Stimulated activated CD4-positive, alpha-beta T cell treated with anti-CD3 and anti-CD28 coated beads, Interleukin-15, amount 100 ng/mL, for 24 hours (primary cell): Measurements from ENCODE around the gene HTT.

ENCODE experiments used
- DNase-seq: peaks from one replicate; pipeline ENCODE4 v3.0.0-alpha.2; 2020

Gene HTT

DNA sequence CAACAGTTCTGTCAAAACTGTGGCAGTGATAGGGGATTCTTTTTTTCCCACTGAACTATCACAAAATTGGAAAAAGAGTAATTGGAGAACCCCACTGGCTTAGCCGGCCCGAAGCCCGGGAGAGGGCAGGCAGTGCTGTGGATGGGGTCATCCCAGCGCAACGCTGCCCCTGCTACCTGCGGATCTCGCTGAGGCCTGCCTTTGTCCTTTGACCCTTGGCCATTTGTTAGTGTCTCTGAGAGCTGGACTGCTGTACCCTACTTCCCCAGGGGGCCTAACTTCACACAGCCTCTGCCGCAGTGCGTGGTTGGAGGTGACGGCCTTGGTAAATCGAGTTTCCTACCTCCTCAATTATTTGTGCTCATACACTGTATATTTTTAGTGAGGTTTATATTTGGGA, 131.5 kb downstream of the HTT start:
- DNase-seq = no peak

DNA sequence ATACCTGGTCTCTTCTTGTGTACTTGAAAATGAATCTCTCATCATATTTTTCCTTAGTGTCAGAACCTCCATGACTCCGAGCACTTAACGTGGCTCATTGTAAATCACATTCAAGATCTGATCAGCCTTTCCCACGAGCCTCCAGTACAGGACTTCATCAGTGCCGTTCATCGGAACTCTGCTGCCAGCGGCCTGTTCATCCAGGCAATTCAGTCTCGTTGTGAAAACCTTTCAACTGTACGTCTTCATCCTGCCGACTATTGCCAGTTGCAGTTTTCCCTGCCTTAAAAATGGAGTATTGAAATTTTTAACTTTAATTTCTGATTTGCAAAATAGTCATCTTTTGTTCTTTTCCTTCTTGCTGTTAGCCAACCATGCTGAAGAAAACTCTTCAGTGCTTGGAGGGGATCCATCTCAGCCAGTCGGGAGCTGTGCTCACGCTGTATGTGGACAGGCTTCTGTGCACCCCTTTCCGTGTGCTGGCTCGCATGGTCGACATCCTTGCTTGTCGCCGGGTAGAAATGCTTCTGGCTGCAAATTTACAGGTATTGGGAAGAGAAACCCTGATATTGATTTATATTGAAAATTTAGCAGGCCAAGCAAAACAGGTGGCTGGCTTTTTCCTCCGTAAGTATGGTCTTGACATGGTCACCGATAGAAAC, 132.1 kb downstream of the HTT start:
- no peak for DNase-seq

DNA sequence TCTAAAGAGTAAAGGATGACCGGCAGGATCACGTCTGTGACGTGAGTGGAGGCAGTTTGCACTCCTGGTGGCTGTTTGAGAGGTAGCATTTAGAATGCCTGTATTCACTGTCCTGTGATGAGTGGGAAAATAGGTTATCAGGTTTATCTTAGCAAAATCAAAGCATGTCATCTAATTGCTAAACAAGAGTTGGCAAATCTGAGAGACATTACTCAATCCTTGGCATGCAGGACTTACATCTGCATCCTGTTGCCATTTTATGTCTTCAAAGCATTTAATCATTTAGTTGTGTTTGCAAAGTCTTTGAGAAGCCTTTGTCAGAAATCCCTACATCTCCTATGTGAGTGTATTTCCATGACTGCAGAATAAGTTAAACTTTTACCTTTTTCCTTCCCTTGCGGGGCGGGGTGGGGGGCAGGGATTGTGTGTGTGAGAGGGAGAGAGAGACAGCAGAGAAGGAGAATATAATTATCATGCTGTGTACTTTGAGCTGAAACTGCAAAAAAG, 133.1 kb downstream of the HTT start:
- DNase-seq = no peak

DNA sequence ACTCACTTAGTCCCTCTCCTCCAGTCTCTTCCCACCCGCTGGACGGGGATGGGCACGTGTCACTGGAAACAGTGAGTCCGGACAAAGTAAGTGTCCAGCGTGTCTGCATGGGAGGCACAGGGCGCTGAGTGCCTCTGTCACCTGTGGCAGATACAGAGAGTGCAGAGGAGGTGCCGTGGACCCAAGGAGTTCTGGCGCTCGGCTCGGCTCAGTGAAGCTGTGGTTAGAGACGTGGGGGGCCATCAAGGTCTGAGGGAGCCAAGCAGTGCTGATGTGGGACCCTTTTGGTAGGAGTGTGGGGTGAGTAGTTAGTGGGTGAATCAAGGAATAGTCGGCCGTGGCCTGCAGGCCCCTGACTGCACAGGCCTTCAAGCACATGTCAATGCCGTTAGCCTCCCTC, 134.3 kb downstream of the HTT start:
- DNase-seq = no peak

DNA sequence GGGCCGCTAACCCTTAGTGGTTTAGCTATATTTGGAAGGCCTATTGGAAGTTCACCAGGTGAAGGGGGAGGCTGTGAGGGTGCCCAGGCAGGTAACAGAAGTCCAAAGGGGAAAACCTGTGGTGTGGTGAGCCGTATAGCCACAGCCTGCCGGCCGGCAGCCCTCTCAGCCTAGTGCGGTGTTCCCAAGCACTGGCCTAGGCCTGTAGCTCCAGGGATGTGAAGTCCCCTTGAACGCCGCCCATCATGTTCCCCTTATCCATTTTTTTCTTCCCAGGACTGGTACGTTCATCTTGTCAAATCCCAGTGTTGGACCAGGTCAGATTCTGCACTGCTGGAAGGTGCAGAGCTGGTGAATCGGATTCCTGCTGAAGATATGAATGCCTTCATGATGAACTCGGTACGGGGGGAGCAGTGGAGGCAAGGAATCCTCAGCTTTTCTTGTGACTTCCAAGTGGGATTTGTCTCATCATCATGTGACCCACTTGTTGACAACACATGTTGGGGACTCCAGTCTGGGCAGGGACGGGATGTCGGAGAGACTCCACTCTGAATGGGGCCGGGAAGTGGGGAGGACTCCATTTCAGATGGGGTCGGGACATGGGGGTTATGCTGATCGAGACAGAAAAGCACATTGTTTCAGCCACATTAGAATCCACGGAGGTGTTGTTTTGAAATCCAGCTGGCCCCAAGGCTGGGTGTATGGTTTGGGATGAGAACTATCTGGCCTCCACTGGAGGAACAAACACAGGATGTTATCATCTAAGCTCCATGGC, 135.3 kb downstream of the HTT start:
- DNase-seq = no peak

DNA sequence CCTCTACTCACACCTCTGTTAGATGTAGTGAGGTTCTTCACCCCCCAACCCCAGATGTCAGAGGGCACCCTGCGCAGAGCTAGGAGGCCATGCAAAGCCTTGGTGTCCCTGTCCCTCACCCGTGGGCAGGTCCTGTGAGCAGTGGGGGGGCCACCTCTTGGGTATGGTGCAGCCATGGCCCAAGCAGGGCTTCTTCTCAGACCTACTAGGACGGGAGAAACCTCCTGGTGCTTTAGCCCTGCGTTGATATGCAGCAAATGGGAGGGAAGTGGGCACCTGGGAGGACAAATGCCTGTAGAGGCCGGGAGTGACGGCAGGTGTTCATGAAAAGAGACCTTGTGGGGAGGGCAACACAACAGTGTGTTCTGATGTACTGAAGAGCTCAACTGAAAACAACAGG, 136.0 kb downstream of the HTT start:
- no peak for DNase-seq

DNA sequence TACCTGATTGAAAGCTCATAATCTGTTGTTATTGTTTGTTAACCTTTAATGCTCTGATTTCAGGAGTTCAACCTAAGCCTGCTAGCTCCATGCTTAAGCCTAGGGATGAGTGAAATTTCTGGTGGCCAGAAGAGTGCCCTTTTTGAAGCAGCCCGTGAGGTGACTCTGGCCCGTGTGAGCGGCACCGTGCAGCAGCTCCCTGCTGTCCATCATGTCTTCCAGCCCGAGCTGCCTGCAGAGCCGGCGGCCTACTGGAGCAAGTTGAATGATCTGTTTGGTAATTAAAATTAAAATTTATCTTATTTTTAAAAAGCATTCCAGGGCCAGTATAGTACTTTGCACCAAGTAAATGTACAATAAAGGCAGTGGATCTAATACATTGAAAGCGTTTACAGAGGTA, 137.4 kb downstream of the HTT start:
- no peak for DNase-seq

DNA sequence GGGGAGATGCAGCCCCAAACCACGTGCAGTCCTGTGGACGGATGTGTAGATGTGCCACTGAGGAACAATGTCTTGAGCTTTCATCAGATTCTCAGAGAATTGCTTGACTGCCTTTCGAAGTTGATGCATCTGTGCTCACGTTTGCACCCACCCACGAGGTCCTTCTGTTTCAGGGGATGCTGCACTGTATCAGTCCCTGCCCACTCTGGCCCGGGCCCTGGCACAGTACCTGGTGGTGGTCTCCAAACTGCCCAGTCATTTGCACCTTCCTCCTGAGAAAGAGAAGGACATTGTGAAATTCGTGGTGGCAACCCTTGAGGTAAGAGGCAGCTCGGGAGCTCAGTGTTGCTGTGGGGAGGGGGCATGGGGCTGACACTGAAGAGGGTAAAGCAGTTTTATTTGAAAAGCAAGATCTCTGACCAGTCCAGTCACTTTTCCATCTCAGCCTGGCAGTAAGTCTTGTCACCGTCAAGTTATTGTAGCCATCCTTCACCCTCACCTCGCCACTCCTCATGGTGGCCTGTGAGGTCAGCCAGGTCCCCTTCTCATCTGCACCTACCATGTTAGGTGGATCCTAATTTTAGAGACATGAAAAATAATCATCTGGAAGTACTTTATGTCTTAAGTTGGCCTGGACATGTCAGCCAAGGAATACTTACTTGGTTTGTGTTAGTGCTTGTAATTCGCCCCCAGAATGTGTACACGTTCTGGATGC, 138.1 kb downstream of the HTT start:
- no peak for DNase-seq

DNA sequence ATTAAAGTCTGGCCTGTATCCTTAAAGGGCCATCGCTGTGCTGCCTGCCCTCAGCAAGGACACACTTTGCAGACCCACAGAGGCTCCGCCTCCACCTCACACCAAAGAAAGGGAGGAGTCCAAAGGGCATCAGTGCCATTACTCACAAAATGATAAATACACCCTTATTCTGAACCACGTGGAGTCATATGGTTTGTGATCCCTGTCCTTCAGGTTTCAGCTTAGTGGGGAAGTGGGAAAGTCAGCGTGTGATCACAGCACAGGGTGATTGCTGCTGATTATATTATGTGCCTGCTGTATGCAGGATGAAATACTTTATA, 138.6 kb downstream of the HTT start:
- DNase-seq = no peak

DNA sequence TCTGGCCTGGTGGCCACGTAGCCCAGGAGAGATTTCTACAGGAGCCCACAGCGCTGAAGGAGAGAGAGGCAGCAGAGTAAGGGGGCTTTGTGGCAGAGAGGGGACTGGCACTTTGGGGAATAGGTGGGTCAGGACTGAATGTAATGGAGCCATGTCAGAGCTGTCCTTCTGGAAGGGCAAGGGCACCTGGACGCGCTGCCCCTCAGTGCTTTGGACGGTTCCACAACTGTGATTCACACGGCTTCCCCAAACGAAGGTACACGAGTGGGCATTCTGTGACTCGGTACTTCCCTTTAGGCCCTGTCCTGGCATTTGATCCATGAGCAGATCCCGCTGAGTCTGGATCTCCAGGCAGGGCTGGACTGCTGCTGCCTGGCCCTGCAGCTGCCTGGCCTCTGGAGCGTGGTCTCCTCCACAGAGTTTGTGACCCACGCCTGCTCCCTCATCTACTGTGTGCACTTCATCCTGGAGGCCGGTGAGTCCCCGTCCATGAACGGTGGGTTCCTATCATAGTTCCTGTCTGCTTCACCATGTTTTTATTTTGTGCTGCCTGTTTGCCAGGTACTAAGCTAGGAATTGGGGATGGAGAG, 139.3 kb downstream of the HTT start:
- DNase-seq = no peak

DNA sequence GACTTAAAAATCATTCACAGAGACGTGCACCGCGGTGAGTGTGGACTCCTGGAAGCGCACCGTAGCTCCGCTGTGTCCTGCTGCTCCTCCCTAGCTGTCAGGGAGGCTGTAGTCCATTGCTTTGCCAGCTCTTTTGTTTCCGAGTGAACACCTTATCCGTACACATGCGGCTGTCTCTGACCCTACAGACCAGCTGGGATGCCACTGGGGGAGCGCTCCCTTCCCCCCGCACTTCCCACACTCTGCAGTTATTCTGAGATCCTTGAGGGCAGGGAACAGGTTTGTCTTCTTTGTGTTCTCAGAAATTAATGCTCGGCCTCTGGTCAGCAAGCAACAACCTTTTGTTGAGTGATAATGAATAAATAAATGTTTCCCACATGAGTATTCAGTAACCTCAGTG, 140.8 kb downstream of the HTT start:
- DNase-seq = no peak

DNA sequence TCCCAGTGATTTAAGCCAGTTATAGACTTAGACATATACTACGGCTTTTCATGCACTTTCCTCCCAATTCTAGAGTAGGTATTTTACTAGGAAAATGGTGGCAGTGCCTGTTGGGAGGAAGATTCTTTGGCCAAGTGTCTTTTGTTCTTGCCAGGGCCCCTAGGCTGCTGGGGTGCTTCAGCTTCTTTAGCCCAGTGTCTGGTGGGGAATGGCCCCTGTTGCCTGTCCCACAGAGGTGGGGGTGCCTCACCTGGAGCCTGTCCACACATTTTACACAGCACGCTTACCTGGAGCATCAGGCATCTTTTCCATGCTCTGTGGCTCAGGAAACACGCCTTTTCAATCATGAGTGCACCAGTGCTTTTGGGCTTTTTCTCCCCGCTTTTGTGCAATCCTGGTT, 141.3 kb downstream of the HTT start:
- no peak for DNase-seq

DNA sequence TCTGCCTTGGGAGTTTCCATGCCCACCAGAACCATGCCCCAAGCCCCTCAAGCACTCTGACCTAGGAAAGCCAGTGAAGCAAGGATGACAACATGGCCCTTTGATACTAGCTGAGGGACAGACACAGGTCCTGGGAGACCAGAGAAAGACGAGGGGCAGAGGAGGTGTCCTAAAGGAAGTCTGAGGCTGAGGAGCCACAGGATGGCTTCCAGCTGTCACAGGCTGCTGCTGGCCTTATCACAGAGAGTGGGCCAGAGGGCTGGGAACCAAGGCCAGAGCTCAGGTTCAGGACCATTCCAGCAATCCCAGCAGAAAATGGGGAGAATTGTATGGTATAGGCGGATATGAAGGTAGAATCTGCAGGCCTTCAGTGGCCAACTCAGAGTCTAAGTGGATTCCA, 142.8 kb downstream of the HTT start:
- no peak for DNase-seq

DNA sequence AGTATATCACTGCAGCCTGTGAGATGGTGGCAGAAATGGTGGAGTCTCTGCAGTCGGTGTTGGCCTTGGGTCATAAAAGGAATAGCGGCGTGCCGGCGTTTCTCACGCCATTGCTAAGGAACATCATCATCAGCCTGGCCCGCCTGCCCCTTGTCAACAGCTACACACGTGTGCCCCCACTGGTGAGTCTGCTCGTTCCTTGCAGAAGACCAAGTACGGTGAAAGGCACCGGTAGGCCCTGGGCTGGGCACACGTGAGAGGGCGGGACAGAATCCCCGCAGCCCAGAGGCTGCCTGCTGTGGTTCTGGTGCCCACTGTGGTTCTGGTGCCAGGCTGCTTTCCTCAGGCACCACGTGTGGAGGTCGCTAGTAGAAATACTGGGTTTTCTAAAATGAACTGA, 143.3 kb downstream of the HTT start:
- DNase-seq = no peak

DNA sequence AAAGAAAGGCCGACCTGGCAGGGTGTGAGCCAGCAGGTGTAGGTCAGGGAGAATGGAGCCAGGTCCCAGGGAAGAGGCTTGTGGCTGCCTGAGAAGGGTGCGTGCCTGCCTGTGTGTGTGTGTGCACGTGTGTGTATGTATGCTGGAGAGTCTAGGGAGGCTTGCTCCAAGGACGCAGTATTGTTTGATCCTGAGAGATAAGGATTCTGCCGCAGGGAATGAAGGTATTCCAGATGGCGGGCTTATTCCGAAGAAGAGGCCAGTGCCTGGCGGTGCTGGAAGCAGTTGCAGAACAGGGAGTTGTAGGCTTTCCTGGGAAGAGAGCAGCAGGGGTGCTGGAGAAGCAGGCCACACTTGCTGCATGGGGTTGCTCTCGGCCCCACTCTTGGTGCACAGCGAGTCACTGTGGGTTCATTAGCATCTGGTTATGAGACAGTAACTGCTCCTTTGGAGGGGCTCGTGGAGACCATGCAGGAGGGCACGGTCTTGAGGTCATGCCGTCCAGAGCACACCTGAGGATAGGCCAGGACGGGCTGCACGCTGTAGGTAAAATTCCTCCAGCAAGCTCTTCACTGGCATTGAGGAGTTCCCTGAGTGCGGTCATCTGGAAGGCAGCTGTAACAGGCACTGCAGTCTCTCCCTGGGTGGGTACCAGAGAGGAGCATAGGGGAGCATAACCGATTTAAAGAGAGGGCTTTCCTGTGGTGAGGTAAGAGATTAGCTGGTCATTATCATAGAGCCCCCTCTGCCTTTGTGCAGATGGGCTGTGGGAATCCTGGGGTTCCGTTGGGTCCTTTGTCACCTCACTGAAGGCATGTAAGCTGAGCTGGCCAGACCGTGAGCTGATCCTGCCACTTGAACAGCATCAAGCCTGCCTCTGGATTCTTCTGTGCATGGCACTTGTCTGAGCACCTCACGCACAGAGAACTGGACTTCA, 144.6 kb downstream of the HTT start:
- DNase-seq = no peak

DNA sequence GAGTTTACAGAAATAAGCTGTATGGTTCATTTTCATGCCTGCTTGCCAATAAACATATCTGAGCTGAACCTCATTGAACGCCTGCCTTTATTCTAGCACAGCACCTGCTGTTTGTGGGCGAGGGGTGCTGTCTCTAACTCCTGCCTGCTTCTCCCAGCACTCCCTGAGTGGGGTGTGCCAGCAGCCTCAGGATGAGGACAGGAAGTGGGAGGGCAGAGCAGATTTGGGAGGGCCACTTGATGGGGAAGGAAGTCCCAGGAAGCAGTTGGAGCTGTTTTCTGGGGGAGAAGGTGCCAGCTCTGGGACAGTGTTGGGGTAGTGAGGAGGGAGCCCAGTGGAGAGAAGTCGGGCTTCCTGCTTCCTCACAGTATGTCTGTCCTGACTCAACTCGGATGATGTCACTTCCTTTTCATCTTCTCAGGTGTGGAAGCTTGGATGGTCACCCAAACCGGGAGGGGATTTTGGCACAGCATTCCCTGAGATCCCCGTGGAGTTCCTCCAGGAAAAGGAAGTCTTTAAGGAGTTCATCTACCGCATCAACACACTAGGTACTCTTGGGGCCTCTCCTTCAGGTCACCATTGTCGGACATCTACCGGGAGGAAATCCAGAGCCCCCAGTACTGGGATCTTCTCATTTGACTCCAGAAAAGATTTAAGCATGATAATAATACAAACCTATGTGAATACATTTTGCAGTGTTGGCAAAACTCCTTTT, 145.4 kb downstream of the HTT start:
- DNase-seq = no peak

DNA sequence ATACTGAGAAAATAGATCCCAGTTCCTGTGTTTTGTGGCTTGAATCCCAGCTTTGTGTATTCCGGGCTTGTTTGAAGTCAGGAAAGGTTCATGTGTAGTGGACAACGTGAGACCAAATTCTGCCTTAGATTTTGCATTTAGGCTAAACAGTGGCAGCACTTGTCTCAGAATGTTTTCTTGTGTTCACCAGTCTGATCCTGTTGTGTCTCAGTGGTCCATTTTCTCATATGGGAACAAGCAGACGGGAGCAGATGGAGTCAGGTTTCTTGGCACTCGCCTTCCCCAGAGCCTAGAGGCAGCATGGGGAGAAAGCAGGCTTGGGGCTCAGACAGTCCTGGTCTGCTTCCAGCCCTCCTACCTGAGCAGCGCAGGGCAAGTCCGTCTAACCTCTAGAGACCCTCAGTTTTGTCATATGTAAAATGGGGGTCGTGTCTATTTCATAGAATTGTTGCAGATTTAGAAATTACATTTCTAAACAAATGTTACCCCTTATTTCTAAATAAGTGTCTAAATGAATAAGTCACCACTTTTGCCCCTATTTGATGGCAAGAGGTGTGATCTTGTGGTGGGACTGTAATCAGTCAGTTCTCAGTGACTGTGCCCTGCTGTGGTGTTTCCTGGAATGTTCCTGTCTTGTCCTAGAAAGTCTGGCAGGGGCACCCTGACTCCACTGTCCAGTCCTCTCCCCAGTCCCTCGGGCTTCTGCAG, 146.1 kb downstream of the HTT start:
- no peak for DNase-seq

DNA sequence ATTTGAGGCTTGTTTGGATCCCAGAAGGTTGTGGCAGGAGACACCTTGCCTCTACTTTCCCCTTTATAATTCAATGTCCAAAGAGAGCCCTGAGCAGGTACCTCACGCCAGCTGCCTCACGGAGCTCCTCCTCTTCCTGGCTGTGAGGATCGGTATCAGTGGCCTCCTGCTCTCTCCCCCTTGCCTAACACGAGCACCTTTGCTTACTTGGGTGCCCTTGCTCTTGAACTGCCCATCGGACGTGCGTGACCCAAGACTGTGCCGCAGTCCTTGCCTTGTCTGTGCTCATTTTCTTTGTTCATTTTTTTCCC, 146.7 kb downstream of the HTT start:
- no peak for DNase-seq

DNA sequence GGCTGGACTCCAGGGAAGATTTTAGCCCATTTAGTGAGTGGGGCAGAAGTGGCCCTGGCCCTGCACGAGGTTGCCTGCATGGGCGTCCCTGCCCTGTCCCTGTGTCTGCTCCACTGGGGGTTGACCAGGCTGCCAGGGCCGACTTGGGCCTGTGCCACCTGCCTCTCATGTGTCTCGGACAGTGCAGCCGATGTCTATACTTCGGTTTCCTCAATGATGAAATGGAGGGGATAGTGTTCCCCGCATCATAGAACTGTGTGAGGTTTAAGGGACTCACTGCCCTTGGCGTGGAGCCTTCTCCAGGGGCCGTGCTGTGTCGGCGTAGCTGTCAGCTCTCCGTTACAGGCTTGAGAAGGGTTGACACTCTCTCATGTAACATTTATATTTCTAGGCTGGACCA, 147.5 kb downstream of the HTT start:
- no peak for DNase-seq

DNA sequence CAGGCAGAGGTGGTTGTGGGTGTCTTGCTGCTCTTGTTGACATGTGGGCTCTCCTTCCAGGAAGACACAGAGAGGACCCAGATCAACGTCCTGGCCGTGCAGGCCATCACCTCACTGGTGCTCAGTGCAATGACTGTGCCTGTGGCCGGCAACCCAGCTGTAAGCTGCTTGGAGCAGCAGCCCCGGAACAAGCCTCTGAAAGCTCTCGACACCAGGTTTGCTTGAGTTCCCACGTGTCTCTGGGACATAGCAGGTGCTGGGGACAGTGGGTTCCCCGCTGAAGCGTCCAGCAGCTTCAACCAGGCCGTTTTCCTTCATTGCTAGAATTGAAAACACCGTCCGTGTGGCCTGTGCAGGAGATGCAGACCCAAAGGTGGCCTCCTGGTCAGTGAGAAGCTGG, 148.9 kb downstream of the HTT start:
- DNase-seq = no peak

DNA sequence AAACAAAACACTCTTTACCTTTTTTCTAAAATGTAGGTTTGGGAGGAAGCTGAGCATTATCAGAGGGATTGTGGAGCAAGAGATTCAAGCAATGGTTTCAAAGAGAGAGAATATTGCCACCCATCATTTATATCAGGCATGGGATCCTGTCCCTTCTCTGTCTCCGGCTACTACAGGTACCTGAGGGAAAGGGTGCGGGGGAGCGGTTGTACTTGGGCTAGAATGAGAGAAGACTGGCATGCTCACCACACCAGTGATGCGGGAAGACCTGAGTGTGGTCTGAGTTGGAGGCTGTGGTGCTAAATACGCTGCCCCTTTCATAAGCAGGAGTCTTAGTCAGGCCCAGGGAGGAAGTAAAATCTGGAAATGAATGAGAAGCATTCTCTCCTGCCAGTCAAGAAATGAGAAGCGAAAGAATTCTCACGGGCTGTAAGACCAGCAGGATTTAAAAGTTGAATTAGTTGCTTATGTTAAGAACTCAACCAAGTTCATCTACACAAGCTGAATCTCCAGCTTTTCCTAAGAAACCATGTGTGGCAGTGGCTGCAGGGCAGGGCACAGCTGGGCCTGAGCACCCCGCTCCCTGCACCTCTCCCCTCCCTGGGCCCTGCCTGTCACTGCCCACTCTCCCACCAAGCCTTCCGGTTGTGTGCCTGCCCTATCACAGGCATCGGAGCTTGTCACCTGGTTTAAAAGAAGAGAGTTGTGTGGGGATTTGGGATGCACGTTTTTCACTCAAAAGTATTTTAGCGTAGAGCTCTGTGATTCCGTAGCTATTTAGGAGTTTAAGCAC, 149.7 kb downstream of the HTT start:
- DNase-seq = no peak
